Measurements from ENCODE around the gene TBC1D10B.
A peak's percentile ranks its signal among the peaks of the same experiment; 100 is the strongest.
"Not testable (repeated sequence)": the region's sequence is repeated elsewhere in the genome, so short reads cannot be mapped to it uniquely, and the experiment has no call there.

Gene TBC1D10B

DNA sequence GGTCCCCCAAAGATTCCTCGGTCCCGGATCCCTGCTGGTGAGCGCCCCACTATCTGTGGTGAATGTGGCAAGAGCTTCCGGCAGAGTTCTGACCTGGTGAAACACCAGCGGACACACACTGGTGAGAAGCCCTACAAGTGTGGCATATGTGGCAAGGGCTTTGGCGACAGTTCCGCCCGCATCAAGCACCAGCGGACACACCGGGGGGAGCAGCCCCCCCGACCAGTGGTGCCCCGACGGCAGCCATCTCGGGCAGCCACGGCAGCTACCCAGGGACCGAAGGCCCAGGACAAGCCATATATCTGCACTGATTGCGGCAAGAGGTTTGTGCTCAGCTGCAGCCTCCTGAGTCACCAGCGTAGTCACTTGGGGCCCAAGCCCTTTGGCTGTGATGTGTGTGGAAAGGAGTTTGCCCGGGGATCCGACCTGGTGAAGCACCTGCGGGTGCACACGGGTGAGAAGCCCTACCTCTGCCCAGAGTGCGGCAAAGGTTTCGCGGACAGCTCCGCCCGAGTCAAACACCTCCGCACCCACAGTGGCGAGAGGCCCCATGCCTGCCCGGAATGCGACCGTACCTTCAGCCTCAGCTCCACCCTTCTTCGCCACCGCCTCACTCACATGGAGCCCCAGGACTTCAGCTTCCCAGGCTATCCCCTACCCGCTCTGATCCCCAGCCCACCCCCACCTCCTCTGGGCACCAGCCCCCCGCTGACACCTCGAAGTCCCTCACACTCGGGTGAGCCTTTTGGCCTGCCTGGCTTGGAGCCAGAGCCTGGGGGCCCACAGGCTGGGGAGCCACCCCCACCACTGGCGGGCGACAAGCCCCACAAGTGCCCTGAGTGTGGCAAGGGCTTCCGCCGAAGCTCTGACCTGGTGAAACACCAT is 27.7 kb upstream of the TBC1D10B start:
- no peak for DNase-seq

DNA sequence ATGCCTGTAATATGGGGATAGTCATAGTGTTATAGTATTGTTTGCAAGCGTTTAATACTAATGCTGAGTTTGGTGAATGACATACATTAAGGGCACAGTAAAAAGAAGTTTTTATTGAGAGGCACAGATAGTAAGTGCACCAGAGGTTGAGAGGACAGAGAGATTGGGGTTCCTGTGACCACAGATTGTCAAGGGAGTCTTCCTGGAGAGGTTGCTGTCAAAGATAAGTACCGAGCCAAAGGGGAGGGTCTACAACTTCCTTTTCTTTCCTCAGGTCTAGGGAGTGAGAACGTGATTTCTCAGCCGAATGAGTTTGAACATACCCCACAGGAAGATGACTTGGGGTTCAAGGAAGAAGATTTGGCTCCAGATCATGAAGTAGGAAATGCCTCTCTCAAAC is 26.8 kb upstream of the TBC1D10B start:
- DNase-seq: no peak

DNA sequence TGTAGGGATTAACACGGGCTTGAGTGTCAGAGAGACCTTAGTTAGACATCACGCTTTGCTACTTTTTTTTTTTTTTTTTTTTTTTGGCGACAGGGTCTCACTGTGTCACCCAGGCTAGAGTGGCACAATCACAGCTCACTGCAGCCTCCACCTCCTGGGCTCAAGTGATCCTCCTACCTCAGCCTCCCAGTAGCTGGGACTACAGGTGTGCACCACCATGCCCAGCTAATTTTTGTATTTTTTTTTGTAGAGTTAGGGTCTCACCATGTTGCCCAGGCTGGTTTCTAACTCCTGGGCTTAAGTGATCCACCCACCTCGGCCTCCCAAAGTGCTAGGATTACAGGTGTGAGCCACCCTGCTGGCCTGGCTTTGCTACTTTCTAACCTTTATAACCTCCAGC is 26.3 kb upstream of the TBC1D10B start:
- DNase-seq: not testable (repeated sequence)

GRCh38 chr16:30395992-30396585 is 25.8 kb upstream of the TBC1D10B start:
- peak; percentile 14 for DNase-seq

GRCh38 chr16:30395155-30395991 is 25.1 kb upstream of the TBC1D10B start, which contains the start of gene ZNF48:
Gene ZNF48, plus strand, starts transcription at chr16:30395420. Its CDS starts 375 bp downstream, at chr16:30395795.
- peak; percentile 55 for DNase-seq

GRCh38 chr16:30394592-30395154 is 24.4 kb upstream of the TBC1D10B start:
- no peak for DNase-seq

DNA sequence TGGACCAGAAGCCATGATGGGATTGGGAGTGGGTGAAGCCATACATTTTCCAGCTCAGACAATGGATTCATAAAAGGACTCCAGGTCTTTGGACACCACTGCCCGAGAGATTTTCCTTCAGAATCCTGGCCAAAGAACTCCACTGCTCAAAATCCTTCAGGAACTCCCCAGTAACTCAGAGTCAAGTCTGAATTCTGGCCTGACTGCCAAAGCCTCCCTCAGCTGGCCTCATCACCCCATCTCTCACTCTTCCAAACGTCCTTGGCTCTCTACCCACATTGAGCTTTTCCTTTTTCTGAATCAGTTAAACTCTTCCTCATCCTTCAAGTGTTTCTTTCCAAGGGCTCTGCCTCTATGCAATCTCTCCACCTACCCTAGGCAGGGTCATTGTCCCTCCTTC is 13.2 kb upstream of the TBC1D10B start:
- no peak for DNase-seq

DNA sequence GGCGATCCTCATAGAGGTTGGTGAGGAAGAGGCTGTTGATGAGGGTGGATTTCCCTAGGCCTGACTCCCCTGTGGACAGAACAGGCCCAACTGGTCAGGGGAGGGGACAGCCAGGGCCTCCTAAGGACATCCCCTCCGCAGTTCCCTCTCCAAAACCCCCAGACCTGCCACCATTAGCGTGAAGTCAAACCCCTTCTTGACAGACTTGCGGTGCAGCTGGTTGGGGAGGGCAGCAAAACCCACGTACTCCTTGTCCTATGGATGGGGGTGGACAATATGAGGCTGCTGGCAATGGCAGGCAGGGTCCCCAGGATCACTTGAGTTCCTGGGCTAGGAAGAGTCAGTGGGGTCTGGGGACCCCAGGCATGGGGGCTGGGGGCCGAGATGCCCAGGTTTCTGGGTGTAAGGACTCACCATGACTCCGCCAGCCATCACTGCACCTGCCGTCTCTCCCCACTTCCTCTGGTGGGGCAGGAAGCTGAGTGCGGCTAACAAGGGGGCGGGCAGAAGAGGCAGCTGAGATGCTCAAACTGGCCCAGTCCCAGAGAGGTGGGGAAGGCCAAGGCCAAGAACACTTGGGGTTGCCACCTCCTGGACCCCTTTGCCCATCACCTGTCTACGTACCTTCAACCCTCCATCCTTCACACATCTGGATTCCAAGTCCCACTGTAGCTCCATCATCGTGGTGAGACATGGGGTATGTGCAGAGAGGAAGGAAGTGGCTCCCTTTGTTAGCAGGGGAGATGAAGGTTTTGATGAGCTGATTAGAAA is 12.0 kb upstream of the TBC1D10B start, which contains the start of gene SEPTIN1:
Gene SEPTIN1, minus strand, starts transcription at position 451 of the 771 bp plus-strand sequence. Its CDS starts 19 bp downstream, at position 432.
- DNase-seq: no peak

DNA sequence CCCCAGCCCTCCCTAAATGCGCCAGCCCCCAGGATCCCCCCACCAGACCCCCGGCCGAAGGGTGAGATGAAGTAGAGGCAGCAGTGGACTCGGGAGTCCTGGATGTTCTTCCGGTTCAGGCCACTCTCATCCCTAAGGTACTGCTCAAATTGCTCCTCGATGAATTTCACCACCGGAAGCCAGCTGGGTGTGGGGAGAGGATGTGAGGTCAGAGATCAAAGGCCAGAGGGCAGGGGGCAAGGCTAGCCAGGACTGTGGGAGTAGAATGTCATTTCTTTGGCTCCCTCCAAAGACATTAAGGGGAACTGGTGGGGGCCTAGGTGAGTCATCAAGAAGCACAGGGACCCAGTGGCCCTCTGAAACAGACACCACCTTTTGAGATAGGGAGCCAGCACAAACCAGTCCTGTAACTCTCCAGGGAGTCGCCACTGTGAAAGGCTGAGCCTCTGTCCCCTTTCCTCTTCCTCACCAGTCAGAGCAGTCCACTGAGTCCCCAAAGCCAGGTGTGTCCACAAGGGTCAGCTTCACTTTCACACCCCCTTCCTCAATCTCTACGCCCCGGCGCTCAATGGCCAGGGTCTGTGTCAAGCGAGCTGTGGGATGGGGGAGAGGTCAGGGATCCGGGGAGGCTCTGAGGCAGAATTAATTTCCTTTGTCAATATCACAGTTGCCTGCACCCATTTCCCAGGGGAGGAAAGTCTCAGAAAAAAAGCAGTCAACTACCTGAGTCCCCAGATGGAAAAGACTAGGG is 11.2 kb upstream of the TBC1D10B start:
- no peak for DNase-seq

DNA sequence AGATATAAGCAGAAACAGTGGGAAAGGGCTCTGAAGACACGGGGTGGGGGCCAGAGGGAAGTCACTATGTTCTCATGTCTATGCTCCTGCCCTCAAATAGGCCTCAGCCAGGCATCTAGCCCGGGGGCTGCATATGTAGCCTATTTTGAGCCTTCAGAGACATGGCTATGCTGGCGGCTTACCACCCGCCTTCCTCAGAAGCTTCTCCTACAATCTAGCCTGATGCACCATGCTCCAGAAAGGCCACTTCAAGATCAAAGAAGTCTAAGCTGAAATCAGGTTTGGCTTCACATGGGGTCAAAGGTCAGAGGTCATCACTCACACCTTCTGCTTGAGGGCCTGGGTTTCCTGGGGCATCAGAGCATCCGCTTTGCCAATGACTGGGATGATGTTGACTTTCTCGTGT is 10.5 kb upstream of the TBC1D10B start:
- DNase-seq: no peak

- DNase-seq: no peak
Measured at GRCh38 chr16:30380072-30380802, 9.9 kb upstream of the TBC1D10B start.

- no peak for DNase-seq
Measured at GRCh38 chr16:30379158-30379783, 9.0 kb upstream of the TBC1D10B start.

GRCh38 chr16:30378236-30379157 is 8.2 kb upstream of the TBC1D10B start:
- peak; percentile 98 for DNase-seq

GRCh38 chr16:30377812-30378235 is 7.5 kb upstream of the TBC1D10B start:
- DNase-seq: peak; percentile 76

- no peak for DNase-seq
Measured at GRCh38 chr16:30377050-30377811, 6.9 kb upstream of the TBC1D10B start.

GRCh38 chr16:30376461-30376902 is 6.2 kb upstream of the TBC1D10B start:
- no peak for DNase-seq

DNA sequence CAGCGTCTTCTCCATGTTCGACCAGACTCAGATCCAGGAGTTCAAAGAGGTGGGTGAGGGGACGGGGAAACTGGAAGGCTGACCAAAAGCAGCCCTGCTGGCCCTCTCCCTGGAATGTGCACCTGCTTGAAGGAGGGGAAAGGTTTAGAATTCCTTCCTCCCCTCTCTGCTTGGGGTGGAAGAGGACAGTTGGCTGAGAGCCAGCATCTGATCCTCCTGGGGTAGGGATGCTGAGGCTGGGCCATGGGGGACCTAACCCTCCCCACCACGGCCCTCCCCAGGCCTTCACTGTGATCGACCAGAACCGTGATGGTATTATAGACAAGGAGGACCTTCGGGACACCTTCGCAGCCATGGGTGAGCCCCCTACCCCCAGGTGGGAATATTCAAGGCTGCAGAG is 5.6 kb upstream of the TBC1D10B start:
- no peak for DNase-seq

DNA sequence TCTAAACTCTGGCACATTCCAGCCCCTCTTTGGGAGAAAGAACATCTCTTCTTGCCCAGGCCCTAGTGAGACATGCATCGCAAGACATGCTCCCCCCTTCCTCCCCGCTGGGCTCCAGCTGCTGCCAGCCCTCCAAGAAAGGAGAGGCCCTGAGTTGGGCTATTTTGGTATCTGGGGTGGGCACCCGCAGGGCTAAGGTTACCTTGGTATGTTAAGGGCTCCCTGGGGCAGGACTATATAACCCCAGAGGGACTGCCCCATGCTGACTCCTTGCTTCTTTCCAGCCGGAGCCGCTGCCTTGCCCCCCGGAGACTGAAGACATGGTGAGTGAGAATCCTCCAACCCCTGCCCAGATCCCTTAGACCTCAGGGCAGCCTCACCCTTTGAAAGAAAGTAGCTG is 4.2 kb upstream of the TBC1D10B start, which contains the start of gene MYL11:
Gene MYL11, plus strand, starts transcription at position 265 of the 400 bp plus-strand sequence. Its CDS starts 56 bp downstream, at position 321.
- no peak for DNase-seq
